ENCODE data around the gene ADCY2. TPM values are rescaled to one million over a fixed set of nuclear protein-coding genes. Genes with fewer than 3 reads are reported as not detected.

The ADCY2 gene
- total RNA-seq, 1 donor from 2014 or later, result 18.4 TPM

DNA sequence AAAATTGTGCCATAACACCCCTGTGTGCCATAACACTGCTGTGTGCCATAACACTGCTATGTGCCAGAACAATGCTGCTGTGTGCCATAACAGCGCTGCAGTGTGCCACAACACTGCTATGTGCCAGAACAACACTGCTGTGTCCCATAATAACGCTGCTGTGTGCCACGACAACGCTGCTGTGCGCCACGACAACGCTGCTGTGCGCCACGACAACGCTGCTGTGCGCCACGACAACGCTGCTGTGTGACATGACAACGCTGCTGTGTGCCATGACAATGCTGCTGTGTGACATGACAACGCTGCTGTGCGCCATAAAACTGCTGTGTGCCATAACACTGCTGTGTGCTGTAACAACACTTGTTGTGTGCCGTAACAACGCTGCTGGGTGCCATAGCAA is 429.1 kb downstream of the ADCY2 start:
- TF ChIP-seq POLR2A (IDR thresholded peaks at IDR 0.05) (no peak), POLR2AphosphoS5 (IDR thresholded peaks at IDR 0.05; ENCODE audit: insufficient read depth in 1 of 2, low read depth in 1 of 2) (no peak), CTCF (IDR thresholded peaks at IDR 0.05) (no peak)
- intact Hi-C loops (cut with DNase I), result no loop called here
- DNase-seq (ENCODE audit: extremely low spot score in 2 of 2), result no peak
- Histone ChIP-seq H3K36me3 (no peaks in the 10 kb centered on the region), H3K27ac (no peak overlapping the region), H3K27me3 (no peaks in the 10 kb centered on the region), H3K9me3 (no peaks in the 10 kb centered on the region), H3K4me1 (no peaks in the 10 kb centered on the region), H3K4me3 (no peak overlapping the region)

- intact Hi-C loops (cut with DNase I), result no loop called here
- Histone ChIP-seq H3K27ac (no peak overlapping the region), H3K9me3 (no peaks in the 10 kb centered on the region), H3K36me3 (no peaks in the 10 kb centered on the region), H3K4me3 (no peak overlapping the region), H3K4me1 (no peaks in the 10 kb centered on the region), H3K27me3 (no peaks in the 10 kb centered on the region)
- no peak for DNase-seq (ENCODE audit: extremely low spot score in 2 of 2)
- no peak for TF ChIP-seq CTCF (IDR thresholded peaks at IDR 0.05)
- TF ChIP-seq POLR2A (IDR thresholded peaks at IDR 0.05), result no peak
- TF ChIP-seq POLR2AphosphoS5 (IDR thresholded peaks at IDR 0.05; ENCODE audit: insufficient read depth in 1 of 2, low read depth in 1 of 2), result no peak
Measured at GRCh38 chr5:7825630-7826029, 429.7 kb downstream of the ADCY2 start.

GRCh38 chr5:7827610-7828009 is 431.7 kb downstream of the ADCY2 start:
- Histone ChIP-seq H3K4me3 (no peak overlapping the region), H3K4me1 (no peaks in the 10 kb centered on the region), H3K9me3 (no peaks in the 10 kb centered on the region), H3K27ac (peak overlapping the region; percentile 44), H3K27me3 (no peaks in the 10 kb centered on the region), H3K36me3 (no peaks in the 10 kb centered on the region)
- TF ChIP-seq POLR2AphosphoS5 (IDR thresholded peaks at IDR 0.05; ENCODE audit: insufficient read depth in 1 of 2, low read depth in 1 of 2) (peak in 1 of 2 donors; percentile 26), CTCF (IDR thresholded peaks at IDR 0.05) (no peak), POLR2A (IDR thresholded peaks at IDR 0.05) (no peak)
- intact Hi-C loops (cut with DNase I), result no loop called here
- DNase-seq (ENCODE audit: extremely low spot score in 2 of 2), result no peak

- Histone ChIP-seq H3K27me3 (no peaks in the 10 kb centered on the region), H3K36me3 (no peaks in the 10 kb centered on the region), H3K4me1 (no peaks in the 10 kb centered on the region), H3K4me3 (no peak overlapping the region), H3K9me3 (no peaks in the 10 kb centered on the region), H3K27ac (no peak overlapping the region)
- intact Hi-C loops (cut with DNase I), result no loop called here
- TF ChIP-seq CTCF (IDR thresholded peaks at IDR 0.05) (no peak), POLR2AphosphoS5 (IDR thresholded peaks at IDR 0.05; ENCODE audit: insufficient read depth in 1 of 2, low read depth in 1 of 2) (no peak), POLR2A (IDR thresholded peaks at IDR 0.05) (no peak)
- no peak for DNase-seq (ENCODE audit: extremely low spot score in 2 of 2)
Measured at GRCh38 chr5:7828269-7828668, 432.3 kb downstream of the ADCY2 start.

GRCh38 chr5:7834982-7835381 is 439.0 kb downstream of the ADCY2 start:
- TF ChIP-seq CTCF (IDR thresholded peaks at IDR 0.05), result no peak
- TF ChIP-seq POLR2AphosphoS5 (IDR thresholded peaks at IDR 0.05; ENCODE audit: insufficient read depth in 1 of 2, low read depth in 1 of 2), result no peak
- no peak for TF ChIP-seq POLR2A (IDR thresholded peaks at IDR 0.05)
- Histone ChIP-seq H3K4me3 (no peak overlapping the region), H3K36me3 (no peaks in the 10 kb centered on the region), H3K9me3 (no peaks in the 10 kb centered on the region), H3K4me1 (no peaks in the 10 kb centered on the region), H3K27me3 (no peaks in the 10 kb centered on the region), H3K27ac (no peak overlapping the region)
- intact Hi-C loops (cut with DNase I), result no loop called here
- no peak for DNase-seq (ENCODE audit: extremely low spot score in 2 of 2)
